ENCODE measurements around the gene OR10G7. TPM values are rescaled to one million over a fixed set of nuclear protein-coding genes. Genes with fewer than 3 reads are reported as not detected.

OR10G7 gene
- total RNA-seq, 1 donor from 2014 or later = not detected

DNA sequence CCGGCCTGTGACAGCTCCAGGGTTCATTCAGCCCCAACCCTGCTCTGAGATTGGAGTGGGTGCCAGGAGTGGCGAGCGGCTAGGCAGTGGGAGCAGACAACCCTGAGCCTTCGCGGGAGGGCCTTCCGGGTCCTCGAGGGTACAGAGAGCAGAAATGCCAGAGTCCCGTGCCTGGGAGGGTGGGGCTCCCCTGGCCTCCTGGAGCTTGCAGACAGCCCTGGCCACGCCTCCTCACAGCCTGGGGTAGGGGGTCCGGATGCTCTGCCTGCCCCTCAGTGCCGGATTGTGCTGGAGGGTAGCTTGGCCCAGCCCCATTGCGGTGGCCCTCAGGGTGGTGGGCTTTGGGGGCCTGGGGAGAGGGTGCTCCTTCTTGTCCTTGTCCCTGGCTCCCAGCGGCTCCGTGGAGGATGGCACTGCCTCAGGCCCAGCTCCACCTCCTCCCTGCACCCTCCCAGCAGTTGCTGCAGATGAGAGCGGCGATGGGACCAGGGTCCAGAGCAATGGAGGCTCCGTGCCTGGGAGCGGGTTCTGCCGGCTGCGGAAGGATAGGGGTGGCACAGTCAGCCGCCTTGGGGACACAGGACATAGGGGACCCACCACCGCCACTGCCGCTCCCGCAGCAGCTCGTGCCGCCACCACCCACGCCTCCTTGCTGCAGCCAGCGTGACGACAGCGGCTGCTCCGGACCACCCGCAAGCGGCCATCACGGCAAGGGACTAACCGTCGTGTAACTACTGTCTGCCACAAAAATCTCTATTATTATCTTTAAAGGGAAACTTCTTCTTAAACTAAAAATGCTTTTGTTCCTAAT lies 34.9 kb upstream of the OR10G7 start:
- Mint-ChIP-seq H3K27ac (no peak overlapping the region), H3K36me3 (ENCODE audit: low read depth) (no peaks in the 10 kb centered on the region), H3K27me3 (peaks cover 14% of the 10 kb centered on the region), H3K4me3 (peak overlapping the region; percentile 61), H3K4me1 (peaks cover 11% of the 10 kb centered on the region), H3K9me3 (no peaks in the 10 kb centered on the region)
- intact Hi-C loops (cut with micrococcal nuclease) = loop anchor here (10.0 kb wide), 1 partner anchor 689 kb away; the partner anchor contains the start of gene ESAM
- ATAC-seq (ENCODE audit: low read depth) (no peak), DNase-seq (no peak)
- POLR2A ChIA-PET = no interaction called here
- TF ChIP-seq, protein P1, sequence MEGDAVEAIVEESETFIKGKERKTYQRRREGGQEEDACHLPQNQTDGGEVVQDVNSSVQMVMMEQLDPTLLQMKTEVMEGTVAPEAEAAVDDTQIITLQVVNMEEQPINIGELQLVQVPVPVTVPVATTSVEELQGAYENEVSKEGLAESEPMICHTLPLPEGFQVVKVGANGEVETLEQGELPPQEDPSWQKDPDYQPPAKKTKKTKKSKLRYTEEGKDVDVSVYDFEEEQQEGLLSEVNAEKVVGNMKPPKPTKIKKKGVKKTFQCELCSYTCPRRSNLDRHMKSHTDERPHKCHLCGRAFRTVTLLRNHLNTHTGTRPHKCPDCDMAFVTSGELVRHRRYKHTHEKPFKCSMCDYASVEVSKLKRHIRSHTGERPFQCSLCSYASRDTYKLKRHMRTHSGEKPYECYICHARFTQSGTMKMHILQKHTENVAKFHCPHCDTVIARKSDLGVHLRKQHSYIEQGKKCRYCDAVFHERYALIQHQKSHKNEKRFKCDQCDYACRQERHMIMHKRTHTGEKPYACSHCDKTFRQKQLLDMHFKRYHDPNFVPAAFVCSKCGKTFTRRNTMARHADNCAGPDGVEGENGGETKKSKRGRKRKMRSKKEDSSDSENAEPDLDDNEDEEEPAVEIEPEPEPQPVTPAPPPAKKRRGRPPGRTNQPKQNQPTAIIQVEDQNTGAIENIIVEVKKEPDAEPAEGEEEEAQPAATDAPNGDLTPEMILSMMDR (IDR thresholded peaks at IDR 0.05) = no peak
- CTCF ChIA-PET = no interaction called here

GRCh38 chr11:124075492-124075840 lies 34.3 kb upstream of the OR10G7 start:
- Mint-ChIP-seq H3K27me3 (peaks cover 14% of the 10 kb centered on the region), H3K9me3 (no peaks in the 10 kb centered on the region), H3K36me3 (ENCODE audit: low read depth) (no peaks in the 10 kb centered on the region), H3K4me1 (peaks cover 14% of the 10 kb centered on the region), H3K27ac (no peak overlapping the region), H3K4me3 (no peak overlapping the region)
- ATAC-seq (ENCODE audit: low read depth) = no peak
- intact Hi-C loops (cut with micrococcal nuclease) = loop anchor here (10.0 kb wide), 1 partner anchor 689 kb away; the partner anchor contains the start of gene ESAM
- CTCF ChIA-PET = interaction anchor here (1.2 kb wide), 1 partner anchor 510 kb away, joined by 5 read pairs; no protein-coding TSS in a partner anchor
- POLR2A ChIA-PET = interaction anchor here (1.1 kb wide), 1 partner anchor 40 kb away, joined by 3 read pairs; the partner anchor contains the start of gene VWA5A
- no peak for DNase-seq
- TF ChIP-seq, protein P1 (IDR thresholded peaks at IDR 0.05) = no peak

DNA sequence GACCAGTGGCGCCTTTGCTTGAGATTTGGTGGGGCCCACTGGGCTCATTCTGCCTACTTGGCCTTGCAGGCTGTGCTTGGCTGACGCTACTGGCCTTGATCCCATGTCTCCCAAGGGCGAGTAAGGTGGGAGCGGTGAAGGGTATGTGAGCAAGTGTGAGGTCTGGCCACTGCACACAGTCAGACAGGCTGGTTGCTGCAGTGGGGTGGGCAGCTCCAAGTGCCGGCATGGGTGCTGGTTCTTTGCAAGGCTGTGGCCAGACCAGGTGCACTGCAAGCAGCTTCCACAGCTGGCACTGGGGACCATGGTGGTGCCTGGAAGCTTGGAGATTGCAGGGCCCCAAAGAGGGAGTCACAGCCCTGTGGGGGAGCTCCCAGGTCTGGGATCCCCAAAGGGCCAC lies 33.4 kb upstream of the OR10G7 start:
- TF ChIP-seq, protein P1 (IDR thresholded peaks at IDR 0.05) = no peak
- Mint-ChIP-seq H3K27me3 (peaks cover 15% of the 10 kb centered on the region), H3K9me3 (no peaks in the 10 kb centered on the region), H3K4me1 (peaks cover 22% of the 10 kb centered on the region), H3K27ac (no peak overlapping the region), H3K36me3 (ENCODE audit: low read depth) (no peaks in the 10 kb centered on the region), H3K4me3 (no peak overlapping the region)
- DNase-seq (no peak), ATAC-seq (ENCODE audit: low read depth) (no peak)
- intact Hi-C loops (cut with micrococcal nuclease) = loop anchor here (10.0 kb wide), 1 partner anchor 690 kb away; the partner anchor contains the start of gene ESAM
- ChIA-PET CTCF (interaction anchor here (1.2 kb wide), 1 partner anchor 511 kb away, joined by 5 read pairs; no protein-coding TSS in a partner anchor), POLR2A (interaction anchor here (1.1 kb wide), 1 partner anchor 41 kb away, joined by 3 read pairs; the partner anchor contains the start of gene VWA5A)

DNA sequence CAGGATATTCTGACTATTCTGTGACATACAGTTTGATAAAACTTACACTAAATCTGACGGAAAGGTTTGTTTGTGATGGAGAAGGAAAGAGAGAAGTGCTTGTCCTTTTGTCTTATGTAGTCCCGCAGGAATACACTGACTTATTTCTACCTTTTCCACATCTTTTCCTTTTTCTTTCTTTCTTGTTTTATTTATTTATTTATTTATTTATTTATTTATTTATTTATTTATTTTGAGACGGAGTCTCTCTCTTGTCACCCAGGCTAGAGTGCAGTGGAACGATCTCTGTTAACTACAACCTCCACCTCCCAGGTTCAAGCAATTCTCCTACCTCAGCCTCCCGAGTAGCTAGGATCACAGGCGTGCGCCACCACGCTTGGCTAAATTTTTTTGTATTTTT lies 31.0 kb upstream of the OR10G7 start:
- POLR2A ChIA-PET = no interaction called here
- no peak overlapping the region for H3K27ac Mint-ChIP-seq
- no peaks in the 10 kb centered on the region for H3K36me3 Mint-ChIP-seq (ENCODE audit: low read depth)
- no peaks in the 10 kb centered on the region for H3K9me3 Mint-ChIP-seq
- peaks cover 17% of the 10 kb centered on the region for H3K27me3 Mint-ChIP-seq
- DNase-seq (no peak), ATAC-seq (ENCODE audit: low read depth) (no peak)
- TF ChIP-seq, protein P1 (IDR thresholded peaks at IDR 0.05) = no peak
- CTCF ChIA-PET = interaction anchor here (0.8 to 4.3 kb wide), 11 partner anchors 8 to 538 kb away, joined by 3 to 49 read pairs (median 4); no protein-coding TSS in a partner anchor
- intact Hi-C loops (cut with micrococcal nuclease) = loop anchor here (10.0 kb wide), 1 partner anchor 693 kb away; the partner anchor contains the start of gene ESAM
- H3K4me3 Mint-ChIP-seq = no peak overlapping the region
- H3K4me1 Mint-ChIP-seq = peaks cover 25% of the 10 kb centered on the region

GRCh38 chr11:124071623-124071948 lies 30.5 kb upstream of the OR10G7 start:
- CTCF ChIA-PET = interaction anchor here (0.8 to 4.3 kb wide), 16 partner anchors 9 to 539 kb away, joined by 3 to 49 read pairs (median 4); no protein-coding TSS in a partner anchor
- ATAC-seq (ENCODE audit: low read depth) (no peak), DNase-seq (no peak)
- TF ChIP-seq, protein P1 (IDR thresholded peaks at IDR 0.05) = no peak
- intact Hi-C loops (cut with micrococcal nuclease) = loop anchor here (1.0 to 10.0 kb wide), 7 partner anchors 37 to 765 kb away; partner anchors contain the start of gene ESAM
- no peak overlapping the region for H3K4me3 Mint-ChIP-seq
- H3K4me1 Mint-ChIP-seq = peaks cover 22% of the 10 kb centered on the region
- POLR2A ChIA-PET = no interaction called here
- no peaks in the 10 kb centered on the region for H3K36me3 Mint-ChIP-seq (ENCODE audit: low read depth)
- H3K27ac Mint-ChIP-seq = no peak overlapping the region
- H3K27me3 Mint-ChIP-seq = peaks cover 14% of the 10 kb centered on the region
- H3K9me3 Mint-ChIP-seq = no peaks in the 10 kb centered on the region
